COR-L47 (cell line): ENCODE measurements around the gene SUCNR1.
A peak's percentile ranks its signal among the peaks of the same experiment; 100 is the strongest.
"Not testable (repeated sequence)": the region's sequence is repeated elsewhere in the genome, so short reads cannot be mapped to it uniquely, and the experiment has no call there.

ENCODE experiments used
- DNase-seq: peaks from one replicate; lab custom pipeline; 2025; lab: John Stamatoyannopoulos, UW

Gene SUCNR1

GRCh38 chr3:151900884-151901643 is 27.6 kb downstream of the SUCNR1 start:
- DNase-seq: no peak

- no peak for DNase-seq
These were observed 28.3 kb downstream of the SUCNR1 start for GRCh38 chr3:151901644-151902285.

DNA sequence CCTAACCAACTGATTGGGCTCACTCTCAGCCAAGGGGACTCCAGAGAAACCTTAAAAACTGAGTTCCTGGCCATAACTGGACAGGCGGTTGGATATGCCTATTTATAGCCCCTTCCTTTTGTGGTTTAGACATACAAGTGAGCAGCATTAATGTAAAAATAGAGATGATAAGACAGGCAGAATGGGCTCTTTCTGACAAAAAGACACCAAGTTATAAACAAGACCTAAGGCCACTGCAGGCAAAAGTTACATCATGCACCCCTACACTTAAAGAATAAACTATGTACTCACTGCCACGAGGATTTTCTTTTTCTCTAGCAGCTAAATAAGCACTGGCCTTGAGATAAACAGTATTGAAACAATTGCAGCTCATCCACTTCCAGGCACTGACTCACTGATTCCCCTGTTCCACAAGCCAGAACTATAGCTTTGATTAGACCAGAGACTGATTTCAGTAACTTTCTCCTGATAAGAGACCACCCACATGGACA is 30.1 kb downstream of the SUCNR1 start:
- DNase-seq: no peak

DNA sequence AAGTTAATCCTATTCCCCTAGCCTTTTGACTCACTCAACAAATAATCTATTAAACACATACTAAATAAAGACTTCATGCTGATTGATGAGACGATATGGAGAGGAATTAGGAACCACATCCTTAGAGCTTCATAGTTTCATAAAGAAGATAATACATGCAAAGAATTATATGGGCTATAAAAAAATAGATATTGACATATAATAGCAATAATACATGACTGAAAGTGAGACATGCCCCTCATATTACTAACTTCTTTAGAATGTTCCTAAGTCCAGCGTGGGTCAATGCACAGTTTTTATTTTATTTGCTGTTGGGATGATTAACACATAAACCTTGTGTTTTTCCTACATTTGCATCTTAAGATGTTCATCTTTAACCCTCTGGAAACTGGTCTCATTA is 32.2 kb downstream of the SUCNR1 start:
- DNase-seq: no peak

GRCh38 chr3:151906751-151907150 is 33.3 kb downstream of the SUCNR1 start:
- DNase-seq: no peak

- DNase-seq: no peak
These were observed 35.0 kb downstream of the SUCNR1 start for GRCh38 chr3:151908399-151908798.

GRCh38 chr3:151909681-151910405 is 36.4 kb downstream of the SUCNR1 start:
- no peak for DNase-seq

DNA sequence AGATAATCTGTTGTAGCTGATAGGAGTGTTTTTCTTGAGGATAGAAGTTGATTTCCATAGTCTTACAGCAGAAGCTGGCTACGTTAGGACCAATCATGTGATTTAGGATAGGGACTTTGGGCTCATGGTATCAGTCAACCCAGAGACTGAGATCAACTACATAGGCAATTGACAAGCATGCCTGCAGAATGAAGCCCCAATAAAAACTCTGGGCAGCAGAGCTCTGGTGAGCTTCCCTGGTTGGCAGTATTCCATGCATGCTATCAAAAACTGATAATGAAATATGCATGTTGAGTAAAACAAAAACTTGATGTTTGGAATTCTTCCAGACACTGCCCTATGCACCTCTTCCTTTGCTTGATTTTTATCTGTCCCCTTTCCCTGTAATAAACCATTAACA is 38.0 kb downstream of the SUCNR1 start:
- no peak for DNase-seq

DNA sequence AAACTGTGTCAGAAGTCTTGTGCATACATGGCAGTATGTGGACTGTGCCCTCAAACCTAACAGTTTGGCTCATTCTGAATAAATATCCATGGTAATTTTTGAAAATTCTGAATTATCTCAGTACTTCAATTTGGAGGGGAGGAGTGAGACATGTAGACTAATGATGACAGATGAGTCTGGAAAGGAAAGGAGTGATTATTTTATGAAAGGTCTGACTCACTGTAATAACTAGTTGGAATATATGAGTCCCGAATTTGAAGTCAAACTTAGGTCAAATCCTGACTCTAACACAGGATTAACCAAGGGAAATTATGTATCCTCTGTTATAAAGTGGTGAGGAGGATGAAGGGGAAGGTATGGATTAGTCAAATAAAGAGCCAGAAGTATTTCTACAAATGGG is 38.6 kb downstream of the SUCNR1 start:
- no peak for DNase-seq

GRCh38 chr3:151916781-151917180 is 43.3 kb downstream of the SUCNR1 start:
- DNase-seq: no peak

- peak; percentile 49 for DNase-seq
These were observed 45.0 kb downstream of the SUCNR1 start for GRCh38 chr3:151918253-151919029.

- DNase-seq: no peak
These were observed 45.5 kb downstream of the SUCNR1 start for GRCh38 chr3:151919030-151919328.

- DNase-seq: no peak
These were observed 46.0 kb downstream of the SUCNR1 start for GRCh38 chr3:151919446-151919845.

GRCh38 chr3:151923901-151924300 is 50.5 kb downstream of the SUCNR1 start:
- DNase-seq: no peak

GRCh38 chr3:151924753-151925152 is 51.3 kb downstream of the SUCNR1 start:
- DNase-seq: no peak

GRCh38 chr3:151925419-151925818 is 52.0 kb downstream of the SUCNR1 start:
- DNase-seq: no peak

GRCh38 chr3:151925876-151926275 is 52.4 kb downstream of the SUCNR1 start:
- DNase-seq: no peak

- DNase-seq: no peak
These were observed 53.5 kb downstream of the SUCNR1 start for GRCh38 chr3:151926956-151927355.

DNA sequence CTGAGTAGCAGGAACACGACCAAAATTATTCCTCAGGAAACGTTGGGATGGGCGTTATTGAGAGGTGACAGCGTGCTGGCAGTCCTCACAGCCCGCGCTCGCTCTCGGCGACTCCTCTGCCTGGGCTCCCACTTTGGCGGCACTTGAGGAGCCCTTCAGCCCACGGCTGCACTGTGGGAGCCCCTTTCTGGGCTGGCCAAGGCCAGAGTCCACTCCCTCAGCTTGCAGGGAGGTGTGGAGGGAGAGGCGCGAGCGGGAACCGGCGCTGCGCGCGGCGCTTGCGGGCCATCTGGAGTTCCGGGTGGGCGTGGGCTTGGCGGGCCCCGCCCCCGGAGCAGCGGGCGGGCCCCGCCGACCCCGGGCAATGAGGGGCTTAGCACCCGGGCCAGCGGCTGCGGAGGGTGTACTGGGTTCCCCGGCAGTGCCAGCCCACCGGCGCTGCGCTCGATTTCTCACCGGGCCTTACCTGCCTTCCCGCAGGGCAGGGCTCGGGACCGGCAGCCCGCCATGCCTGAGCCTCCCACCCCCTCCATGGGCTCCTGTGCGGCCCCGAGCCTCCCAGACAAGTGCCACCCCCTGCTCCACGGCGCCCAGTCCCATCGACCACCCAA is 54.6 kb downstream of the SUCNR1 start:
- not testable (repeated sequence) for DNase-seq

DNA sequence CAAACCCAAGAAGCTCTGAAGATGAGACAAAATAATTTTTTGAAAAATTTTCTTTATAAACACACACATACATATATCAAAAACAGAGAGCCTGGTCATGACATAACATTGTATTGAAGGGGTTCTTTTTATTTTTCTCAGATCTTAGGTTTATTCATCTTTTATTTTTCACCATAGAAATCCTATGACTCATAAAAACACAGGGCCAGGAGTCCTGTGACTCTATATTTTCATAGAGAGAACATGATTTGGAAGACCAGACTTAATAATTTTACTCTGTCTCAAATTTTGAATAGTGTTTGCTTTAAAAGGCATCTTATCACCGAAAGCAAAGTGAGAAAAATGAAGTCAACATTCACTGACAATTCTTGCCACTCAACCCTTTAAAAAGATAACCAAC is 57.7 kb downstream of the SUCNR1 start:
- DNase-seq: no peak

DNA sequence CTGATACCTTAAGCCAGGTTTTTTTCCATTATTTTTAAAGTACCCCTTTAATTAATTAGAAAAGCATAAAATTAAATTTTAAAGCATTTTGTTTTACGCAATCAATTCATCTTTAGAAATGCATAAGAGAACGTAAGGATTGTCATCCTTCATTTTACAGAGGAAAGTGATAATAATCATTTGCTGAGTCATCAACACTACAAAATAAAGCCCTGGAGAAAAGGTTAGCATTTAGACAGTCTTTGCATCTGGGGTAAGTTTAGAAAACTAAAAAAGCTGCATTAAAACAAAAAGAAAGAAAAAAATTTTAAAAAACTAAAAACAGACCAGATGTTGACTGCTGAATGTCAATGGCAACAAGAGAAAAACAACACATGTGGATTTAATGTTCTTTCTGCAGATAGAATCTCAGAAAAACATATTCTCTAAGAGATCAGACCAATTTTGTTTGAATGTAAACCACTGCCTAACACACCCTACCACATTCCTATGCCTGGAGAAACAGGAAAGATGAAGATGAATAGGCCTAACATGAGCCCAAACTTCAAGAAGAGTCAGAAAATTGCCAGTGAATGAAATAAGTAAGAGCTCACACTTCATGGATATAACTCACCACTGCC is 59.9 kb downstream of the SUCNR1 start:
- DNase-seq: no peak
